Mesothelial cell of epicardium (in vitro differentiated cells): ENCODE results near the gene RUNX1. TPM values are rescaled to one million over a fixed set of nuclear protein-coding genes. Genes with fewer than 3 reads are reported as not detected.

Source experiments
- DNase-seq, 2 experiments: peaks; one replicate each; pipeline ENCODE4 v3.0.0; 2021; ENCODE audit warnings: low spot score in 2 of 2; ENCODE audit not compliant: unreplicated experiment in 2 of 2
- H3K27ac Mint-ChIP-seq: 2 replicates; pipeline ENCODE4 v1.8.0; 2021; ENCODE audit warnings: mixed read lengths
- H3K27me3 Mint-ChIP-seq: 2 replicates; pipeline ENCODE4 v1.8.0; 2021; ENCODE audit warnings: low read depth, mixed read lengths
- H3K36me3 Mint-ChIP-seq: 2 replicates; pipeline ENCODE4 v1.8.0; 2021; ENCODE audit warnings: mixed read lengths
- H3K4me1 Mint-ChIP-seq: 2 replicates; pipeline ENCODE4 v1.8.0; 2021; ENCODE audit warnings: mixed read lengths
- H3K4me3 Mint-ChIP-seq: 2 replicates; pipeline ENCODE4 v1.8.0; 2021; ENCODE audit warnings: mild to moderate bottlenecking, moderate library complexity, mixed read lengths
- H3K9me3 Mint-ChIP-seq: 2 replicates; pipeline ENCODE4 v1.8.0; 2021; ENCODE audit warnings: mixed read lengths
- CTCF ChIP-seq: fragments of 200-600 bp; sonication (generic); IDR thresholded peaks from one replicate; pipeline ENCODE4 v1.5.0; 2021; ENCODE audit warnings: antibody characterized with exemption; ENCODE audit not compliant: unreplicated experiment
- total RNA-seq: library from RNA; stranded (reverse); gene quantifications from 3 replicates; pipeline ENCODE4 v1.2.1, GENCODE V29; 2021

Gene RUNX1
- total RNA-seq, 1 donor from 2014 or later = 41.2 TPM

- no peak for DNase-seq
- no peak for TF ChIP-seq CTCF
These were observed 37.4 kb downstream of the RUNX1 start for GRCh38 chr21:35011681-35012080.

GRCh38 chr21:35010447-35010846 is 38.7 kb downstream of the RUNX1 start:
- H3K4me1 Mint-ChIP-seq = peaks cover 8% of the 10 kb centered on the region
- no peaks in the 10 kb centered on the region for H3K36me3 Mint-ChIP-seq
- no peak for DNase-seq
- H3K9me3 Mint-ChIP-seq = no peaks in the 10 kb centered on the region
- no peak overlapping the region for H3K27ac Mint-ChIP-seq
- H3K27me3 Mint-ChIP-seq = peaks cover 2% of the 10 kb centered on the region
- H3K4me3 Mint-ChIP-seq = no peak overlapping the region
- TF ChIP-seq CTCF = no peak

More at GRCh38 chr21:35011681-35012080, 37.4 kb downstream of the RUNX1 start:
- Mint-ChIP-seq H3K4me1 (peaks cover 8% of the 10 kb centered on the region), H3K36me3 (no peaks in the 10 kb centered on the region), H3K27ac (no peak overlapping the region), H3K4me3 (no peak overlapping the region), H3K27me3 (peaks cover 2% of the 10 kb centered on the region), H3K9me3 (no peaks in the 10 kb centered on the region)

GRCh38 chr21:35007348-35007747 is 41.8 kb downstream of the RUNX1 start:
- no peak for TF ChIP-seq CTCF
- H3K4me3 Mint-ChIP-seq = no peak overlapping the region
- H3K36me3 Mint-ChIP-seq = no peaks in the 10 kb centered on the region
- no peak overlapping the region for H3K27ac Mint-ChIP-seq
- H3K27me3 Mint-ChIP-seq = peaks cover 2% of the 10 kb centered on the region
- no peak for DNase-seq
- H3K9me3 Mint-ChIP-seq = no peaks in the 10 kb centered on the region
- peaks cover 6% of the 10 kb centered on the region for H3K4me1 Mint-ChIP-seq

- no peaks in the 10 kb centered on the region for H3K36me3 Mint-ChIP-seq
- H3K4me1 Mint-ChIP-seq = peaks cover 5% of the 10 kb centered on the region
- no peak for DNase-seq
- peaks cover 2% of the 10 kb centered on the region for H3K27me3 Mint-ChIP-seq
- H3K4me3 Mint-ChIP-seq = no peak overlapping the region
- H3K9me3 Mint-ChIP-seq = no peaks in the 10 kb centered on the region
- no peak overlapping the region for H3K27ac Mint-ChIP-seq
- TF ChIP-seq CTCF = no peak
These were observed 42.3 kb downstream of the RUNX1 start for GRCh38 chr21:35006771-35007170.

- H3K9me3 Mint-ChIP-seq = no peaks in the 10 kb centered on the region
- no peak overlapping the region for H3K27ac Mint-ChIP-seq
- no peaks in the 10 kb centered on the region for H3K4me1 Mint-ChIP-seq
- no peaks in the 10 kb centered on the region for H3K36me3 Mint-ChIP-seq
- no peak overlapping the region for H3K4me3 Mint-ChIP-seq
- TF ChIP-seq CTCF = no peak
- peaks cover 2% of the 10 kb centered on the region for H3K27me3 Mint-ChIP-seq
- DNase-seq = no peak
These were observed 42.9 kb downstream of the RUNX1 start for GRCh38 chr21:35006248-35006647.

- H3K27me3 Mint-ChIP-seq = peaks cover 2% of the 10 kb centered on the region
- no peaks in the 10 kb centered on the region for H3K4me1 Mint-ChIP-seq
- H3K9me3 Mint-ChIP-seq = no peaks in the 10 kb centered on the region
- H3K36me3 Mint-ChIP-seq = no peaks in the 10 kb centered on the region
- TF ChIP-seq CTCF = no peak
- no peak for DNase-seq
- H3K4me3 Mint-ChIP-seq = no peak overlapping the region
- H3K27ac Mint-ChIP-seq = no peak overlapping the region
These were observed 43.4 kb downstream of the RUNX1 start for GRCh38 chr21:35005560-35006224.
